Measurements from ENCODE around the gene RBP3.

GRCh38 chr10:47366181-47366631 lies 18.0 kb downstream of the RBP3 start:
- TF ChIP-seq CTCF (IDR thresholded peaks at IDR 0.05) (no peak), EZH2phosphoT487 (IDR thresholded peaks at IDR 0.05) (no peak)
